Small intestine (tissue), 7 donors: ENCODE results near the gene AGPAT2. TPM values are rescaled to one million over a fixed set of nuclear protein-coding genes. Genes with fewer than 3 reads are reported as not detected.

Experiments used
- DNase-seq, 2 donors: peaks; one replicate each; pipeline versions ENCODE4 v3.0.0 to v3.0.0-alpha.2; 2013
- FAIRE-seq: peaks from 2 replicates; lab custom pipeline; 2012; peaks lifted over from hg19 to GRCh38; lab: Jason Lieb, UNC
- H3K27ac ChIP-seq, 3 donors: one replicate each; pipeline ENCODE4 v1.5.1; 2013; ENCODE audit warnings: low read length in 2 of 3, mild to moderate bottlenecking in 2 of 3, control low read depth in 1 of 3, inconsistent platforms in 1 of 3, low read depth in 1 of 3, moderate library complexity in 1 of 3
- H3K27me3 ChIP-seq, 3 donors: one replicate each; pipeline ENCODE4 v1.6.1; 2013; ENCODE audit warnings: low read length in 3 of 3, inconsistent platforms in 1 of 3; ENCODE audit not compliant: control insufficient read depth in 3 of 3, insufficient read depth in 3 of 3
- H3K36me3 ChIP-seq, 3 donors: one replicate each; pipeline ENCODE4 v1.6.1; 2013; ENCODE audit warnings: low read length in 3 of 3, inconsistent platforms in 1 of 3, low read depth in 1 of 3, mild to moderate bottlenecking in 1 of 3, moderate library complexity in 1 of 3; ENCODE audit not compliant: control insufficient read depth in 3 of 3, insufficient read depth in 2 of 3
- H3K4me1 ChIP-seq, 3 donors: one replicate each; pipeline ENCODE4 v1.6.1; 2013; ENCODE audit warnings: low read length in 2 of 3, inconsistent platforms in 1 of 3, low read depth in 1 of 3, mild to moderate bottlenecking in 1 of 3, moderate library complexity in 1 of 3; ENCODE audit not compliant: control insufficient read depth in 3 of 3, insufficient read depth in 2 of 3
- H3K4me3 ChIP-seq, 3 donors: one replicate each; pipeline ENCODE4 v1.5.1; 2013; ENCODE audit warnings: low read length in 3 of 3, control low read depth in 1 of 3, inconsistent platforms in 1 of 3, low read depth in 1 of 3, mild to moderate bottlenecking in 1 of 3, moderate library complexity in 1 of 3
- H3K9me3 ChIP-seq, 2 donors: one replicate each; pipeline ENCODE4 v1.6.1; 2013; ENCODE audit warnings: low read depth in 1 of 2, low read length in 1 of 2; ENCODE audit not compliant: control insufficient read depth in 2 of 2, insufficient read depth in 1 of 2
- WGBS, 3 donors: extraction: QIAGEN DNeasy Blood & Tissue Kit; methylation state at CpG; one replicate each; pipeline ENCODE4 v1.1.7; 2013; 5-methylcytosine and 5-hydroxymethylcytosine counted together
- polyA plus RNA-seq, 4 donors: library from polyadenylated mRNA; stranded (reverse) in 3 of 4; unstranded in 1 of 4; fragments of 200-250 nt in 3 of 4; fragments of 120-200 nt in 1 of 4; gene quantifications; one replicate each; pipeline versions ENCODE4 v1.2.1 to v1.2.3, GENCODE V29; 2013
- donor health status: healthy with polysubstance abuse.
- donor health status: control.
- donor health status: control.
- donor health status: Bipolar disorder and iron deficiency.
- donor health status: healthy.

AGPAT2 gene
- polyA plus RNA-seq, 4 donors: 222 to 653 (median 363) TPM

DNA sequence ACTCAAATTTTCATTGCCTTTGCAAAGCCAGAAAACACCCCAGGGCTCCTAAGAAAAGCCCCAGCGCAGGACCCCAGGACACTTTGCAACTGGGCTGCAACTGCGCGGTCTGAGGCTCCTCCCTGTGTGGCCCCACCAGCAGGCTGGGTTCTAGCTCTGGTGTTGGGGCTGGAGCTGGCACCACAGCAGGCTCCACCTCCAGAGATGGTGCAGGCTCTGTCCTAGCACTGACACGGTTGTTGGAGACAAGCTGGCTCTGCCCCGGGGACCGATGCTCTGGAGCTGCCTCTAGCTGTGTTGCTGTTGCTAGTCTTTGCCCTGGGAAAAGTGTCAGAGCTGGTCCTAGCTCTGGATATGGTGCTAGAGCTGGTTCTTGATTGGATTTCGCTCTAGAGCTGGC, 41.9 kb upstream of the AGPAT2 start:
- DNase-seq: no peak
- 64 to 84% (median 82%) methylated on average over 7 of the region's 7 CpGs for WGBS, 3 donors
- H3K36me3 ChIP-seq: peaks cover 7 to 36% (median 8%) of the 10 kb centered on the region in 3 donors
- no peak for FAIRE-seq
- H3K27ac ChIP-seq: no peak overlapping the region
- no peaks in the 10 kb centered on the region for H3K27me3 ChIP-seq
- H3K4me1 ChIP-seq: peaks cover 0 to 33% (median 3%) of the 10 kb centered on the region in 3 donors
- H3K9me3 ChIP-seq: no peaks in the 10 kb centered on the region
- peak overlapping the region in 1 of 3 donors; percentile 72 for H3K4me3 ChIP-seq

DNA sequence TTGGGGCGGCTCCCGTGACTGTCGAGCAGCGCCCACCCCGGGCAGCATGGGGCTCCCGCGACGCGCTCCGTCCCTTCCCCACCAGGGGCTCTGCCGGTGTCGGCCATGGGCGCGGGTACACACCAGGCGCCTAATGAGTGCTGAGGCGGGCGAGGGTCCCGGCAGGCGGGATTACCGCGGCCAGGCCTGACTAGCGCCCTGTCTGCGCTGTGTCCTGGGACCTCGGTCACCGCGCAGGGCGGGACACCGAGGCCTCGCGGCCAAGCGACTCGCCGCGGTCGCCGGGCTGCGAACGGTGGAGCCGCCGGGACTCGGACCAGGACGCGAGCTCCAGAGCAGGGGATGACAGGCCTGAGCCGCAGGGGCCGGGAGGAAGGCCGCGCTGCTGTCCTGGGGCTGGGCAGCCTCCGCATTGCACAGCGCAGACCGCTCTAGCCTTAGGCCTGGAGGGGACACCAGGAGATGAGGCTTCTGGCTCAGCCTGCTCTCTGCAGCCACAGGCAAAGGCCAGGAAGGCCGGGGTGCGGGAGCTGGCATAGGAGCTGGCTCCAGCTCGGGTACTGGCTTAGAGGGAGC, 41.4 kb upstream of the AGPAT2 start:
- peak in 1 of 2 donors; percentile 67 for DNase-seq
- Histone ChIP-seq H3K4me3 (peak overlapping the region; percentile 42 to 88 (median 72)), H3K9me3 (no peaks in the 10 kb centered on the region), H3K27ac (peak overlapping the region in 1 of 3 donors; percentile 44), H3K27me3 (no peaks in the 10 kb centered on the region), H3K4me1 (peaks cover 0 to 36% (median 3%) of the 10 kb centered on the region in 3 donors), H3K36me3 (peaks cover 7 to 41% (median 13%) of the 10 kb centered on the region in 3 donors)
- FAIRE-seq: no peak
- WGBS, 3 donors: 2 to 5% (median 3%) methylated on average over 28 to 53 of the region's 53 CpGs

DNA sequence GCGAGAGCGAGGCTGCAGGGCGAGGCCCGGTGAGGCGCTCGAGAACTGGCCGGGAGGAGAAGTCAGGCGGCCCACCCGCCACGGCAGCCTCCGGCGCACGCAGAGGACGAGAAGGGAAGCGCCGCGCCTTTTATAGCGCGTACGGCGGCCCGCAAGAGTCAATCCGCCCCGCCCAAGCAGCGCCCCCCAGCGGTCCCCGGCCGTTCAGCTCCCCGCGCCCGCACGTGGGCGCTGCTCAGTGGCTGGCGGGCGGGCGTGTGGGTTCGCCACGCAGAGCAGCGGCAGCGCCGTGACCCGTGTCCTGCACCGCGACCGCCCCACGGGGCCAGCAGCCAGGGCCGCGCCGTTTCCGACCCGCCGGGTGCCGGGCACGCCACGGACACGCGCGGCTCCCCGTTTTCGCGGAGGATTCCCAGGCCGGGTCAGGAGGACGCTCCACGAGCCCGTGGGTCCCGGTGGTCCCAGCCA, 40.9 kb upstream of the AGPAT2 start:
- 0% methylated on average over 37 to 66 of the region's 66 CpGs for WGBS, 3 donors
- Histone ChIP-seq H3K9me3 (no peaks in the 10 kb centered on the region), H3K36me3 (peaks cover 7 to 46% (median 18%) of the 10 kb centered on the region in 3 donors), H3K27ac (peak overlapping the region in 2 of 3 donors; percentile 55 to 65), H3K27me3 (no peaks in the 10 kb centered on the region), H3K4me1 (peaks cover 0 to 36% (median 3%) of the 10 kb centered on the region in 3 donors), H3K4me3 (peak overlapping the region; percentile 72 to 90 (median 88))
- DNase-seq (peak; percentile 77 to 96), FAIRE-seq (no peak)

DNA sequence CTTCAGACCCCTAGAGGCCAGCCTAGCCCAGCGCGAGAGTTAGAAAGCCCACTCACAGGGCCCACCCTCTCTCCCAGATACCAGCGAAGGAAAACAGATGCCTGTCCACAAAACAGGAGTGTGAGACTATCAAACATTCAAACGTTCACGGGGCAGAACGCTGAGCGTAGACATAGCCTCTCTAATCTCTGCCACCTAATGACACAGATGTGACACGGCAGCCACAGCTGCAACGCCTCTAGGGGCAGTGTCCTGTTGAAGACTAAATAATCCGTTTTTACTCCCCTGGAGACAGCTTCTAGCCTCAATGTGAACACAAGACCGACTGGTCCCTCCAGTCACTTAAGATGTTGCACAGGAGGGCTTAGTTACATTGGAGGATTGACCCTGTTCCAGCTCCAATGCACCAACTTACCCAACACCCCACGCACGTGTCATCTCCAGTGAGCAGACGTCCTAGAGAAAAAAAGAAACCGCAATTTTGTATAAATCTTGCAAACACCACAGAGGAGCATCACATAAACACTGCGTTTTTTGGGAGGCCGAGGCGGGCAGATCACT, 39.5 kb upstream of the AGPAT2 start:
- Histone ChIP-seq H3K27me3 (no peaks in the 10 kb centered on the region), H3K9me3 (no peaks in the 10 kb centered on the region), H3K27ac (peak overlapping the region in 2 of 3 donors; percentile 23 to 24), H3K36me3 (peaks cover 10 to 60% (median 20%) of the 10 kb centered on the region in 3 donors), H3K4me1 (peaks cover 0 to 48% (median 3%) of the 10 kb centered on the region in 3 donors), H3K4me3 (peak overlapping the region in 2 of 3 donors; percentile 72 to 88)
- no peak for FAIRE-seq
- WGBS, 3 donors: 11 to 16% (median 11%) methylated on average over 18 of the region's 18 CpGs
- peak; percentile 72 to 73 for DNase-seq

DNA sequence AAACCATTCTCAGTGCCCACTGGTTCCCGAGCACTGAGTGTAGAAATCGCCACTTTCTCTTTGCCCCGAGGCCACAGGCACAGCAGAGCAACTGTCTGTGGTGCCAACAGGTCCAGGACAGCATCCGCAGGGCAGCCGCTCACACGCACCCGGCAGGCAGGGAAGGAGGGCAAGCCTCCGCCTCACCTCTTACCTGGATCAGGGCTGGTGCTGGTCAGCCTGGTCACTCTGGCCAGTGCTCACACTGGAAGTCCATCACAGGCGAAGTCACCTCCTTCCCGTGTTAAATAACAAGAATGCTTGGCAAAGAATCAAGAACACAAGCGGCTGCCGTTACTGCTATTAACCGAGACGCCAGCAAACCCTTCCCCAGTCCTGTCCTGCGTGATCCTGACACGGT, 38.9 kb upstream of the AGPAT2 start:
- H3K27me3 ChIP-seq: no peaks in the 10 kb centered on the region
- WGBS, 3 donors: 37 to 60% (median 58%) methylated on average over 16 of the region's 16 CpGs
- H3K36me3 ChIP-seq: peaks cover 10 to 66% (median 20%) of the 10 kb centered on the region in 3 donors
- H3K27ac ChIP-seq: peak overlapping the region in 1 of 3 donors; percentile 23
- DNase-seq (no peak), FAIRE-seq (no peak)
- peaks cover 0 to 50% (median 3%) of the 10 kb centered on the region in 3 donors for H3K4me1 ChIP-seq
- H3K9me3 ChIP-seq: no peaks in the 10 kb centered on the region
- peak overlapping the region in 2 of 3 donors; percentile 72 to 88 for H3K4me3 ChIP-seq

DNA sequence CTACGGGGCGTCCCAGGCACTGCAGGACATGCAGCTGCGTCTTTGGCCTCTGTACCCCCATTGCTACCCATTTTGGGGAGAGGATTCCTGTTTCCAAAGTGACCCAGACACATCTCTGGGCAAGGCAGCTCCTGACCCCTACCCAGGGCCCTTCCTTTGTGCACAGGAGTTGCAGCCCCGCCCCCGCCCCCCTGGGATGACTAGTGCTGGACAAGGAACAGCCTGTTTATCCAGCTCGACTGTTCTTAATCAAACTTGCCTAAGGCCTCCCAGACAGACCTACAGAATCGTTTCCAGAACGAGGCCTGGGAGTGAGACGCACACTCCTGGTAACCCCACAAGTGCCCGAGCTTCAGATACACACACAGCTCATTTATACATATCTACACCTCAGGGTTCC, 38.4 kb upstream of the AGPAT2 start:
- Histone ChIP-seq H3K27me3 (no peaks in the 10 kb centered on the region), H3K27ac (no peak overlapping the region), H3K9me3 (no peaks in the 10 kb centered on the region), H3K36me3 (peaks cover 10 to 71% (median 20%) of the 10 kb centered on the region in 3 donors), H3K4me1 (peaks cover 0 to 55% (median 3%) of the 10 kb centered on the region in 3 donors), H3K4me3 (peak overlapping the region in 1 of 3 donors; percentile 72)
- DNase-seq: peak in 1 of 2 donors; percentile 49
- no peak for FAIRE-seq
- WGBS, 3 donors: 61 to 75% (median 68%) methylated on average over 10 of the region's 10 CpGs

DNA sequence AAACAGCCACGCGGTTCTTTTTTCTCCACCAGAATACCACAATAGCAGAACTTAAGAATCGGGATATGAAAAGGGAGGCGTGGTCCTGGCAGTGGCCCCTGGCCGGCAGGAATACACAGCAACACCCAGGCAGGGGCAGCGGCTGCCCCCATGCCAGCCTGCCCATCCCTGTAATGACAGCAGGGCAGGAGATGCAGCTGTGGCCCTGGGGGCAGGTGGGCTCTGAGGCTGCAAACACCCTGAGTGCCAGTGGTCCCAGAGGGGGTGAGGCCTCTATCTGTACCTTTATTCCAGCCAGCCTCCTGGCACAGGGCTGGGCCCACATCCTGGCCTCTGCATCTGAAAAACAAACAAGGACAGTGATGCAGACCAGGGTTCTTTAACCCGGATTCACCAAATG, 37.5 kb upstream of the AGPAT2 start:
- no peaks in the 10 kb centered on the region for H3K27me3 ChIP-seq
- DNase-seq (no peak), FAIRE-seq (no peak)
- no peak overlapping the region for H3K4me3 ChIP-seq
- peaks cover 0 to 60% (median 3%) of the 10 kb centered on the region in 3 donors for H3K4me1 ChIP-seq
- H3K36me3 ChIP-seq: peaks cover 10 to 73% (median 20%) of the 10 kb centered on the region in 3 donors
- 81 to 86% (median 85%) methylated on average over 7 of the region's 7 CpGs for WGBS, 3 donors
- H3K9me3 ChIP-seq: no peaks in the 10 kb centered on the region
- no peak overlapping the region for H3K27ac ChIP-seq

DNA sequence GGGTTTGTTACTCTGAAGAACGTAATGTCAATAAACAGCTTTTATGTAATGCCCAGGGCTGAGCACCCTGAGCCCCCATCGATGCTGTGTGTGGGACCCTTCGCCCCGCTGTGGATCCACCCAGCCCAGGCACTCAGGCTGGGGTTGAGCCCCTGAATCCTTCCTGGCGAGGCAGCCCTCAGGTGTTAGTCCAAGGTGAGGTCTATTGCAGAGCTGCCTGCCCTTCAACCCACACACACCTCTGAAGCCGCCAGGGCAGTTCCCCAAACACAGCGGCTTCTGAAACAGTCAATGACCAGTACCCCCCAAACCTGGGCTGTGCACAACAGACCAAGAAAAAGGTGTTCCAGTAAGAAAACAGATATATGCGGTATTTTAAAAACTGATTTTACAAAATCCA, 36.7 kb upstream of the AGPAT2 start:
- peaks cover 0 to 60% (median 3%) of the 10 kb centered on the region in 3 donors for H3K4me1 ChIP-seq
- H3K27ac ChIP-seq: no peak overlapping the region
- DNase-seq (no peak), FAIRE-seq (no peak)
- no peaks in the 10 kb centered on the region for H3K9me3 ChIP-seq
- H3K36me3 ChIP-seq: peaks cover 10 to 72% (median 20%) of the 10 kb centered on the region in 3 donors
- no peaks in the 10 kb centered on the region for H3K27me3 ChIP-seq
- H3K4me3 ChIP-seq: no peak overlapping the region
- 92 to 94% (median 94%) methylated on average over 8 of the region's 8 CpGs for WGBS, 3 donors
